Cardiac septum (tissue), 1 donor: ENCODE measurements around the gene EXOC3L2. TPM values are rescaled to one million over a fixed set of nuclear protein-coding genes. Genes with fewer than 3 reads are reported as not detected.

Experiments used
- DNase-seq: peaks from one replicate; pipeline ENCODE4 v3.0.0-alpha.2; 2020; ENCODE audit warnings: low spot score
- intact Hi-C: fragments of 100-400 bp; cut with DNase I; formaldehyde crosslinking; loops from one replicate; pipeline ENCODE4 v1.14.0; 2022
- total RNA-seq: library from RNA; stranded (reverse); fragmentation: NEBNext Ultra II Directional; extraction: Animal tissue kit (Norgen Biotek cat#: 25700); gene quantifications from one replicate; pipeline ENCODE4 v1.2.1, GENCODE V29; 2021
- donor health status: DM: no; HTN: no; CAD: no.

The EXOC3L2 gene
- total RNA-seq, 1 donor from 2014 or later = 1.7 TPM

GRCh38 chr19:45189971-45190370 is 55.2 kb downstream of the EXOC3L2 start:
- intact Hi-C loops = loop anchor here (10.0 kb wide), 1 partner anchor 155 kb away; the partner anchor contains the start of gene KLC3

GRCh38 chr19:45187421-45188100 is 57.6 kb downstream of the EXOC3L2 start:
- intact Hi-C loops = no loop called here
- DNase-seq = no peak

More at GRCh38 chr19:45189971-45190370, 55.2 kb downstream of the EXOC3L2 start:
- DNase-seq = no peak

- intact Hi-C loops = no loop called here
- no peak for DNase-seq
Measured at GRCh38 chr19:45186509-45187334, 58.5 kb downstream of the EXOC3L2 start.

- intact Hi-C loops = no loop called here
- no peak for DNase-seq
Measured at GRCh38 chr19:45184115-45184514, 61.1 kb downstream of the EXOC3L2 start.

GRCh38 chr19:45182758-45183157 is 62.4 kb downstream of the EXOC3L2 start:
- intact Hi-C loops = no loop called here

GRCh38 chr19:45180936-45181335 is 64.3 kb downstream of the EXOC3L2 start:
- intact Hi-C loops = no loop called here

More at GRCh38 chr19:45182758-45183157, 62.4 kb downstream of the EXOC3L2 start:
- DNase-seq = no peak

GRCh38 chr19:45179892-45180370 is 65.3 kb downstream of the EXOC3L2 start:
- no peak for DNase-seq
- intact Hi-C loops = loop anchor here (5.0 kb wide), 2 partner anchors 88 to 103 kb away; partner anchors contain the start of genes GEMIN7, PPP1R37 and ZNF296

More at GRCh38 chr19:45180936-45181335, 64.3 kb downstream of the EXOC3L2 start:
- DNase-seq = no peak

- intact Hi-C loops = loop anchor here (5.0 kb wide), 2 partner anchors 87 to 102 kb away; partner anchors contain the start of genes GEMIN7, PPP1R37 and ZNF296
- no peak for DNase-seq
Measured at GRCh38 chr19:45179072-45179891, 65.9 kb downstream of the EXOC3L2 start.

GRCh38 chr19:45178262-45179071 is 66.7 kb downstream of the EXOC3L2 start, which contains the start of gene BLOC1S3:
BLOC1S3 (plus strand) TSS chr19:45178784; CDS start chr19:45179297, 513 bp downstream.
- DNase-seq = peak; percentile 100
- intact Hi-C loops = loop anchor here (5.0 kb wide), 2 partner anchors 86 to 101 kb away; partner anchors contain the start of genes GEMIN7, PPP1R37 and ZNF296

- intact Hi-C loops = loop anchor here (5.0 kb wide), 2 partner anchors 86 to 101 kb away; partner anchors contain the start of genes GEMIN7, PPP1R37 and ZNF296
- DNase-seq = no peak
Measured at GRCh38 chr19:45177817-45178261, 67.4 kb downstream of the EXOC3L2 start, which contains the start of gene TRAPPC6A. TRAPPC6A (minus strand) TSS chr19:45178237; CDS start chr19:45178218, 19 bp downstream.

GRCh38 chr19:45175515-45176345 is 69.5 kb downstream of the EXOC3L2 start:
- no peak for DNase-seq
- intact Hi-C loops = loop anchor here (5.0 kb wide), 2 partner anchors 83 to 98 kb away; partner anchors contain the start of genes GEMIN7, PPP1R37 and ZNF296

- intact Hi-C loops = no loop called here
Measured at GRCh38 chr19:45173816-45174215, 71.4 kb downstream of the EXOC3L2 start.

GRCh38 chr19:45172611-45173208 is 72.5 kb downstream of the EXOC3L2 start:
- DNase-seq = no peak
- intact Hi-C loops = no loop called here

More at GRCh38 chr19:45173816-45174215, 71.4 kb downstream of the EXOC3L2 start:
- no peak for DNase-seq

- DNase-seq = no peak
- intact Hi-C loops = no loop called here
Measured at GRCh38 chr19:45172173-45172572, 73.0 kb downstream of the EXOC3L2 start.

- intact Hi-C loops = no loop called here
- no peak for DNase-seq
Measured at GRCh38 chr19:45171211-45171623, 74.0 kb downstream of the EXOC3L2 start.
